ENCODE results near the gene TSPAN18.

DNA sequence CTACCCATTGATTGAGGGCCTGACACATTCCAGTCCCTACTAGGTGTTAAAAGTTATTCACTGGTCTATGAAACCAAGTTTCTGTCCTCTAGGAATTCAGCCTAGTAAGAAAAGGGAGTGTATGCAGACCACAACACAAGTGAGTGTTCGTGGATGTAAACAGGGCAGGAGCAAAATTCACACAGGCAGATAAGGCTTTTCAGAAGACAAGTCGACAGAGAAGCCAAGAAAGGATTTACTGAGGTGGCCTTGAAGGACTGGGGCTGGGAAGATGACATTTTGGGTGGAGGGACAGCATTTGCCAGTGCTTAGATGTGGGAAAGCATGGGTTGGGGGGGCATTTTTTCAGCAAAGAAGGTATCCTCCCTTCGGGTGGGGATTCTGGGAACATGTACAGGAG is 76.2 kb downstream of the TSPAN18 start:
- TF ChIP-seq, protein P1, sequence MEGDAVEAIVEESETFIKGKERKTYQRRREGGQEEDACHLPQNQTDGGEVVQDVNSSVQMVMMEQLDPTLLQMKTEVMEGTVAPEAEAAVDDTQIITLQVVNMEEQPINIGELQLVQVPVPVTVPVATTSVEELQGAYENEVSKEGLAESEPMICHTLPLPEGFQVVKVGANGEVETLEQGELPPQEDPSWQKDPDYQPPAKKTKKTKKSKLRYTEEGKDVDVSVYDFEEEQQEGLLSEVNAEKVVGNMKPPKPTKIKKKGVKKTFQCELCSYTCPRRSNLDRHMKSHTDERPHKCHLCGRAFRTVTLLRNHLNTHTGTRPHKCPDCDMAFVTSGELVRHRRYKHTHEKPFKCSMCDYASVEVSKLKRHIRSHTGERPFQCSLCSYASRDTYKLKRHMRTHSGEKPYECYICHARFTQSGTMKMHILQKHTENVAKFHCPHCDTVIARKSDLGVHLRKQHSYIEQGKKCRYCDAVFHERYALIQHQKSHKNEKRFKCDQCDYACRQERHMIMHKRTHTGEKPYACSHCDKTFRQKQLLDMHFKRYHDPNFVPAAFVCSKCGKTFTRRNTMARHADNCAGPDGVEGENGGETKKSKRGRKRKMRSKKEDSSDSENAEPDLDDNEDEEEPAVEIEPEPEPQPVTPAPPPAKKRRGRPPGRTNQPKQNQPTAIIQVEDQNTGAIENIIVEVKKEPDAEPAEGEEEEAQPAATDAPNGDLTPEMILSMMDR (IDR thresholded peaks at IDR 0.05 in 4 of 5, conservative IDR thresholded peaks at IDR 0.05 in 1 of 5) = no peak
- no peak for TF ChIP-seq POLR2A (IDR thresholded peaks at IDR 0.05)

Measured in gastrocnemius medialis (tissue), 4 donors.